ENCODE data around the gene ZNF597. TPM values are rescaled to one million over a fixed set of nuclear protein-coding genes. Genes with fewer than 3 reads are reported as not detected.
A peak's percentile ranks its signal among the peaks of the same experiment; 100 is the strongest.
"Not testable (repeated sequence)": the region's sequence is repeated elsewhere in the genome, so short reads cannot be mapped to it uniquely, and the experiment has no call there.

Gene ZNF597
- total and polyA plus RNA-seq, 2 experiments from 2014 or later, result 0.56 to 2.1 TPM

DNA sequence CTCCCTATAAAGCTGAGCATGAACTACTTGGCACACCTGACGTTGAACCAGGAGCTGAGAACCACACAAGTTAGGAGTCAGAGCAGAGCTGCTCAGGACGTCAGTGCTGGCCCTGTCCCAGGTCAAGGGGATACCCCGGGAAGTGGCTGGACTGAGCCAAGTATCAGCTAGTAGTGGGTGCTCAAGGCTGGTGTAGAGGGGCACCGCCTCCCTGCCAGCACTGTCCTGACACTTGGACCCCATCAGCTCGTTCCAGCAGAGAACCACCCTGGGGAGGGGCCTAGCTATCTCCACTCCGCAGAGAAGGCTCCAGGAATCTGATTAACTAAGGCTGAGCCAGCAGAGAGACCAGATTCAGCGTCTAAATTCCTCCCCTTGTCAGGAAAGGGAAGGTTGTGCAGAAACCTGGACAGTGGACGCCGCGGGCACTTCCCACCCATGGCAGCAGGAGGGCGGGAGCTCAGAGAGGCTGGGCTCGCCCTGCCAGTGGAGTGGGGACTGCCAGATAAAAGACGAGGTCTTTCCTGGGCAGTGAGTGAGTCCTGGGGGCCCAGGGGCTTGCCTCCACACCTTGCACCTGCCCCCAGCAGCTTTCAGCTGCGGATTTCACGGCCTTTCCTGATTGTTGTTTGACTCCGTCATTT, 31.0 kb upstream of the ZNF597 start:
- peak overlapping the region; percentile 63 for H3K27ac ChIP-seq
- no peak for DNase-seq (ENCODE audit: low read depth in 1 of 2, low spot score in 1 of 2)
- H3K36me3 ChIP-seq, result no peaks in the 10 kb centered on the region
- no peaks in the 10 kb centered on the region for H3K9me3 ChIP-seq (ENCODE audit: low read depth)
- H3K4me1 ChIP-seq (ENCODE audit: low read depth), result peaks cover 20% of the 10 kb centered on the region
- no peaks in the 10 kb centered on the region for H3K27me3 ChIP-seq
- TF ChIP-seq, protein P1, sequence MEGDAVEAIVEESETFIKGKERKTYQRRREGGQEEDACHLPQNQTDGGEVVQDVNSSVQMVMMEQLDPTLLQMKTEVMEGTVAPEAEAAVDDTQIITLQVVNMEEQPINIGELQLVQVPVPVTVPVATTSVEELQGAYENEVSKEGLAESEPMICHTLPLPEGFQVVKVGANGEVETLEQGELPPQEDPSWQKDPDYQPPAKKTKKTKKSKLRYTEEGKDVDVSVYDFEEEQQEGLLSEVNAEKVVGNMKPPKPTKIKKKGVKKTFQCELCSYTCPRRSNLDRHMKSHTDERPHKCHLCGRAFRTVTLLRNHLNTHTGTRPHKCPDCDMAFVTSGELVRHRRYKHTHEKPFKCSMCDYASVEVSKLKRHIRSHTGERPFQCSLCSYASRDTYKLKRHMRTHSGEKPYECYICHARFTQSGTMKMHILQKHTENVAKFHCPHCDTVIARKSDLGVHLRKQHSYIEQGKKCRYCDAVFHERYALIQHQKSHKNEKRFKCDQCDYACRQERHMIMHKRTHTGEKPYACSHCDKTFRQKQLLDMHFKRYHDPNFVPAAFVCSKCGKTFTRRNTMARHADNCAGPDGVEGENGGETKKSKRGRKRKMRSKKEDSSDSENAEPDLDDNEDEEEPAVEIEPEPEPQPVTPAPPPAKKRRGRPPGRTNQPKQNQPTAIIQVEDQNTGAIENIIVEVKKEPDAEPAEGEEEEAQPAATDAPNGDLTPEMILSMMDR (IDR thresholded peaks at IDR 0.05; ENCODE audit: low read depth, low read length), result no peak
- H3K4me3 ChIP-seq, result no peak overlapping the region

DNA sequence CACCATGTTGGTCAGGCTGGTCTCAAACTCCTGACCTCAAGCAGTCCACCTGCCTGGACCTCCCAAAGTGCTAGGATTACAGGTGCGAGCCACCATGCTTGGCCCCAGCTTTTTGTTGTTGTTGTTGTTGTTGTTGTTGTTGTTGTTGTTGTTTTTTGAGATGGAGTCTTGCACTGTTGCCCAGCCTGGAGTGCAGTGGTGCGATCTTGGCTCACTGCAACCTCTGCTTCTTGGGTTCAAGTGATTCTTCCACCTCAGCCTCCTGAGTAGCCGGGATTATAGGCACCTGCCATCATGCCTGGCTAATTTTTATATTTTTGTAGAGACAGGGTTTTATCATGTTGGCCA, 30.3 kb upstream of the ZNF597 start:
- DNase-seq (ENCODE audit: low read depth in 1 of 2, low spot score in 1 of 2); H3K9me3 ChIP-seq (ENCODE audit: low read depth); H3K36me3 ChIP-seq; H3K4me3 ChIP-seq; H3K27me3 ChIP-seq: not testable (repeated sequence)
- peak overlapping the region; percentile 63 for H3K27ac ChIP-seq
- H3K4me1 ChIP-seq (ENCODE audit: low read depth), result peaks cover 20% of the 10 kb centered on the region

DNA sequence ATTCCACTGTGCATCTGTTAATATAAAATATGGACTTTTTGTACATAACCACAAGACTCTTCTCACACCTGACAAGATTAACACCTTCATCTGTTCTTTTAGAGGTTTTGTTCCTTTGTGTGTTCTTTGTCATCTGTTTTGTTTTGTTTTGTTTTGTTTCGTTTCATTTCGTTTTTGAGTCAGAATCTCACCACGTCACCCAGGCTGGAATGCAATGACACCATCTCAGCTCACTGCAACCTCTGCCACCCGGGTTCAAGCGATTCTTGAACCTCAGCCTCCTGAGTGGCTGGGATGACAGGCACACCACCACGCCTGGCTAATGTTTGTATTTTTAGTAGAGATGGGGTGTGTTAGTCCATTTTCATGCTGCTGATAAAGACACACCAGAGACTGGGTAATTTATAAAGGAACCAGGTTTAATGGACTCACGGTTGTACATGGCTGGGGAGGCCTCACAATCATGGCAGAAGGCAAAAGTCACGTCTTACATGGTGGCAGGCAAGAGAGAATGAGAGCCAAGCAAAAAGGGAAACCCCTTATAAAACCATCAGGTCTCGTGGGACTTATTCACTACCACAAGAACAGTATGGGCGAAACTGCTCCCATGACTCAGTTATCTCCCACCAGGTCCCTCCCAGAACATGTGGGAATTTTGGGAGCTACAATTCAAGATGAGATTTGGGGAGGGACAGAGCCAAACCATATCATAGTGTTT, 29.7 kb upstream of the ZNF597 start:
- Histone ChIP-seq H3K27ac (peak overlapping the region; percentile 63), H3K9me3 (ENCODE audit: low read depth) (no peaks in the 10 kb centered on the region), H3K36me3 (no peaks in the 10 kb centered on the region), H3K27me3 (no peaks in the 10 kb centered on the region), H3K4me1 (ENCODE audit: low read depth) (peaks cover 20% of the 10 kb centered on the region), H3K4me3 (no peak overlapping the region)
- DNase-seq (ENCODE audit: low read depth in 1 of 2, low spot score in 1 of 2), result no peak
- TF ChIP-seq, protein P1 (IDR thresholded peaks at IDR 0.05; ENCODE audit: low read depth, low read length), result no peak

DNA sequence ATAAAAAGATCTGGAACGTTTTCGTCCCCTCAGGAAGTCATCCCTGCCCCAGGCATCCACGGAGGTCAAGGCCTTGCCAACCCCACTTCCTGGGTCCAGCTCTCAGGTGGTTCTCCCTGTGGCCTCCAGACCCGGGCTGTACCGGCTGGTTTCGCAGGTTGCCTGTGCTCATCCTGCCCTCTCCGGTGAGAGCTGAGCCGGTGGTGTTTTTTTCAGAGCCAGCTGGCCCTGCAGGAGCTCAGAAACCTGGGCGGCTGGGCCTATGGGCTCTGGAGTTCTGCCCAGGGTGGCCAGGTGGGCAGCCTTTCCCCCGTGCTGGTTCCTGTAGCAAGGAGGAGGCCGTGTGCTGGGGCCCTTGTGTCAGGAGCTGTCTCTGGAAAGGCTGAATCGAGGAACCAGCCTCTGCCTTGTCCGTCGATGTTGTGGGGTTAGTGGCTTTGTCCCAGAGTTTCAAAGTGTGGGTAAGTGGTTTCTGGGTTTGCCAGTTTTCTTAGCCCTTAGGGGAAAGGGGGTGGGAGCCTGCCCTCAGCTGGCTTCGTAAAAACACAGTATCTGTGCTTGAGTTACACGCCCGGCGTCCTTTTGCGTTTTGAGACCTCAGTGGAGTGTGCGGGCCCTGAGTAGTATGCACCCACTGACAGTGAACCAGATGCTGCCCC, 28.3 kb upstream of the ZNF597 start:
- TF ChIP-seq, protein P1 (IDR thresholded peaks at IDR 0.05; ENCODE audit: low read depth, low read length), result no peak
- H3K4me1 ChIP-seq (ENCODE audit: low read depth), result peaks cover 25% of the 10 kb centered on the region
- H3K4me3 ChIP-seq, result no peak overlapping the region
- H3K9me3 ChIP-seq (ENCODE audit: low read depth), result no peaks in the 10 kb centered on the region
- no peaks in the 10 kb centered on the region for H3K27me3 ChIP-seq
- no peaks in the 10 kb centered on the region for H3K36me3 ChIP-seq
- no peak for DNase-seq (ENCODE audit: low read depth in 1 of 2, low spot score in 1 of 2)
- H3K27ac ChIP-seq, result no peak overlapping the region

DNA sequence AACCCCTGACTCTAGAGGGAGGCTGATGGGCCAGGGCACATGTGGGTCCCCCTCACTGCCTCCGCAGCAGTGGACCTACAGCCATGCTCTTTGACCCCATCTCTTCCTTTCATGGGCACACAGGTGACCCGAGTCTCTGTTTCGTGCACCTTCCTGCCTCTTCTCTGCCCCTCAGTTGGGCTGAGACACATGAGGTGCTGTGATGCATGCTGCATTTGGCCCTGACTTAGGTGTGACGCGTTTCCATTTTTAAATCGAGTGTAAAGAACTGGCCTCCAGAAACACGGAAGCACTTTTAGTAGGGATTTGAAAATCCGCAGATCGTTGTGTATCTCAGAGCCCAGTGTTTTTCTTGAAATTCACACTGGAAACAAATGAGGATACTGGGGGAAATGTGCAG, 27.4 kb upstream of the ZNF597 start:
- TF ChIP-seq, protein P1 (IDR thresholded peaks at IDR 0.05; ENCODE audit: low read depth, low read length), result no peak
- no peaks in the 10 kb centered on the region for H3K27me3 ChIP-seq
- no peaks in the 10 kb centered on the region for H3K9me3 ChIP-seq (ENCODE audit: low read depth)
- DNase-seq (ENCODE audit: low read depth in 1 of 2, low spot score in 1 of 2), result no peak
- no peak overlapping the region for H3K27ac ChIP-seq
- H3K4me1 ChIP-seq (ENCODE audit: low read depth), result peaks cover 20% of the 10 kb centered on the region
- no peak overlapping the region for H3K4me3 ChIP-seq
- no peaks in the 10 kb centered on the region for H3K36me3 ChIP-seq

DNA sequence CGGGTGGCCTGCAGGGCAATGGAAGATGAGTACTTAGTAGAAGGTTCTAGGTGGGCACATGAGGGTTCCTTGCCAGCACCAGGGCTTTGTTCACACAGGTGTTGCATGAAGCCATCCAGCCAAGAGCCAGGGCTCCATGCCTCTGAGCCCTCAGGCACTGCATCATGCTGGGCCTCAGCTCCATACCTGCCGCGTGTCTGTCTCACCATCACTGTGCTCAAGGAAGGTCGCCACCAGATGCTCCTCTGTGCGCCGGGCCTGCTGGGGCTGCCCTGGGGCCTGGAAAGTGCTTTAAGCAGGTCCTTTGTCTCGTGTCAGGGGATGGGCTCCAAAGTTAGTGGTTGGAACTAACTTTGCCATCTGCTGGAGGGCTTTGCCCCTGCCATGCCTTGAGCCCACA, 26.4 kb upstream of the ZNF597 start:
- no peak overlapping the region for H3K27ac ChIP-seq
- H3K36me3 ChIP-seq, result no peaks in the 10 kb centered on the region
- TF ChIP-seq, protein P1 (IDR thresholded peaks at IDR 0.05; ENCODE audit: low read depth, low read length), result no peak
- DNase-seq (ENCODE audit: low read depth in 1 of 2, low spot score in 1 of 2), result no peak
- H3K9me3 ChIP-seq (ENCODE audit: low read depth), result no peaks in the 10 kb centered on the region
- H3K4me3 ChIP-seq, result no peak overlapping the region
- H3K27me3 ChIP-seq, result no peaks in the 10 kb centered on the region
- peaks cover 20% of the 10 kb centered on the region for H3K4me1 ChIP-seq (ENCODE audit: low read depth)

Data from cardiac muscle cell (in vitro differentiated cells and primary cell).